Glutamatergic neuron (in vitro differentiated cells): ENCODE results near the gene DOK1. TPM values are rescaled to one million over a fixed set of nuclear protein-coding genes. Genes with fewer than 3 reads are reported as not detected.

Experiments
- DNase-seq: peaks from one replicate; pipeline ENCODE4 v3.0.0; 2022
- H3K27ac Mint-ChIP-seq: one replicate; pipeline ENCODE4 v1.8.0; 2020; ENCODE audit warnings: mild to moderate bottlenecking, mixed read lengths, inconsistent platforms; ENCODE audit not compliant: unreplicated experiment
- H3K27me3 Mint-ChIP-seq: one replicate; pipeline ENCODE4 v1.8.0; 2020; ENCODE audit warnings: mild to moderate bottlenecking, moderate library complexity, mixed read lengths, inconsistent platforms; ENCODE audit not compliant: unreplicated experiment
- H3K36me3 Mint-ChIP-seq: one replicate; pipeline ENCODE4 v1.8.0; 2020; ENCODE audit warnings: mild to moderate bottlenecking, mixed read lengths, inconsistent platforms; ENCODE audit not compliant: unreplicated experiment
- H3K4me1 Mint-ChIP-seq: one replicate; pipeline ENCODE4 v1.8.0; 2020; ENCODE audit warnings: mild to moderate bottlenecking, low read depth, mixed read lengths, inconsistent platforms; ENCODE audit not compliant: unreplicated experiment
- H3K4me3 Mint-ChIP-seq: one replicate; pipeline ENCODE4 v1.8.0; 2020; ENCODE audit warnings: mild to moderate bottlenecking, mixed read lengths, inconsistent platforms; ENCODE audit not compliant: unreplicated experiment
- H3K9me3 Mint-ChIP-seq: one replicate; pipeline ENCODE4 v1.8.0; 2020; ENCODE audit warnings: mild to moderate bottlenecking, moderate library complexity, mixed read lengths, inconsistent platforms; ENCODE audit not compliant: unreplicated experiment
- total RNA-seq: library from RNA; stranded (reverse); fragmentation: NEBNext Ultra II Directional; extraction: Animal tissue kit (Norgen Biotek cat#: 25700); gene quantifications from one replicate; pipeline ENCODE4 v1.2.1, GENCODE V29; 2021; ENCODE audit not compliant: unreplicated experiment
- TF ChIP-seq, protein P1 (sequence below): fragments of 200-600 bp; sonication (generic); IDR thresholded peaks from one replicate; pipeline ENCODE4 v1.5.0; 2021; ENCODE audit not compliant: partially characterized antibody, unreplicated experiment

Gene DOK1
- total RNA-seq, 1 donor from 2014 or later, result 14.0 TPM

DNA sequence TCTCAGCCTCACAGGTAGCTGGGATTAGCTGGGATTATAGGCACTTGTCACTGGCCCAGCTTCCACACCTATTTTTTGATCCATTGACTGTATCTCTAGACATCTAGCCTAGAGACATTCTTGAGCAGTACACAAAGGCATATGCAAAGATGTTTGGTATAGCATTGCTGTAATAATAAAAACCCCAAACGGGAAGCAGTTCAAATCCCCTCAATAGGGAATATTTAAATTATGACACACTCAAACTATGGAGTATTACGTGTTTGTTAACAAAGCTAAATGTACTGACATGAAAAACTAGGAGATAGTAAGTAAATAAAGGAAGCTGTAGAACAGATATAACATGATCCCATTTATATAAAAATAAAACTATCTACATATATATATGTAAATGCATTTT lies 27.7 kb downstream of the DOK1 start:
- DNase-seq, result no peak
- peaks cover 2% of the 10 kb centered on the region for H3K9me3 Mint-ChIP-seq
- H3K36me3 Mint-ChIP-seq, result no peaks in the 10 kb centered on the region
- H3K27me3 Mint-ChIP-seq, result peaks cover 3% of the 10 kb centered on the region
- H3K4me1 Mint-ChIP-seq, result no peaks in the 10 kb centered on the region
- TF ChIP-seq, protein P1, sequence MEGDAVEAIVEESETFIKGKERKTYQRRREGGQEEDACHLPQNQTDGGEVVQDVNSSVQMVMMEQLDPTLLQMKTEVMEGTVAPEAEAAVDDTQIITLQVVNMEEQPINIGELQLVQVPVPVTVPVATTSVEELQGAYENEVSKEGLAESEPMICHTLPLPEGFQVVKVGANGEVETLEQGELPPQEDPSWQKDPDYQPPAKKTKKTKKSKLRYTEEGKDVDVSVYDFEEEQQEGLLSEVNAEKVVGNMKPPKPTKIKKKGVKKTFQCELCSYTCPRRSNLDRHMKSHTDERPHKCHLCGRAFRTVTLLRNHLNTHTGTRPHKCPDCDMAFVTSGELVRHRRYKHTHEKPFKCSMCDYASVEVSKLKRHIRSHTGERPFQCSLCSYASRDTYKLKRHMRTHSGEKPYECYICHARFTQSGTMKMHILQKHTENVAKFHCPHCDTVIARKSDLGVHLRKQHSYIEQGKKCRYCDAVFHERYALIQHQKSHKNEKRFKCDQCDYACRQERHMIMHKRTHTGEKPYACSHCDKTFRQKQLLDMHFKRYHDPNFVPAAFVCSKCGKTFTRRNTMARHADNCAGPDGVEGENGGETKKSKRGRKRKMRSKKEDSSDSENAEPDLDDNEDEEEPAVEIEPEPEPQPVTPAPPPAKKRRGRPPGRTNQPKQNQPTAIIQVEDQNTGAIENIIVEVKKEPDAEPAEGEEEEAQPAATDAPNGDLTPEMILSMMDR, result no peak
- H3K27ac Mint-ChIP-seq, result no peak overlapping the region
- H3K4me3 Mint-ChIP-seq, result no peak overlapping the region

DNA sequence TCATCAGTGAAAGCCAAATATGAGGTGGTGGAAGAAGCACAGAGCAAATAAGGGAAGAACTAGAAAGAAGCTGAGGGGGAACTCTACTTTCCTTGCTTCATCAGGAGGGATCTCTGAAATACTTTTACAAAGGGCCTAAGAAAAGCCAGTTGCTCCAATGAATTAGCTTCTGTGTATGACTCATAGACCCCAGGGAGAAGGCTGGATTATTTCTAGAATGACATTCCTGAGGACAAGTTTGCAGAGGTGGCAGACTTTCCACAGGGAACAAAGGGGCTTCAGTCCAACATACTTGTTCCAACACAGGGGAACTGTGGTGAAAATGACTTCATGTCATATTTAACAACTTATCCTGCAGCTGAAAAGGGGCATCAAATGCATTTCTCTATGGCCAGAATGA lies 29.0 kb downstream of the DOK1 start:
- Mint-ChIP-seq H3K4me3 (no peak overlapping the region), H3K27me3 (peaks cover 3% of the 10 kb centered on the region), H3K27ac (no peak overlapping the region), H3K4me1 (no peaks in the 10 kb centered on the region), H3K36me3 (no peaks in the 10 kb centered on the region), H3K9me3 (no peaks in the 10 kb centered on the region)
- TF ChIP-seq, protein P1, result no peak
- DNase-seq, result no peak

DNA sequence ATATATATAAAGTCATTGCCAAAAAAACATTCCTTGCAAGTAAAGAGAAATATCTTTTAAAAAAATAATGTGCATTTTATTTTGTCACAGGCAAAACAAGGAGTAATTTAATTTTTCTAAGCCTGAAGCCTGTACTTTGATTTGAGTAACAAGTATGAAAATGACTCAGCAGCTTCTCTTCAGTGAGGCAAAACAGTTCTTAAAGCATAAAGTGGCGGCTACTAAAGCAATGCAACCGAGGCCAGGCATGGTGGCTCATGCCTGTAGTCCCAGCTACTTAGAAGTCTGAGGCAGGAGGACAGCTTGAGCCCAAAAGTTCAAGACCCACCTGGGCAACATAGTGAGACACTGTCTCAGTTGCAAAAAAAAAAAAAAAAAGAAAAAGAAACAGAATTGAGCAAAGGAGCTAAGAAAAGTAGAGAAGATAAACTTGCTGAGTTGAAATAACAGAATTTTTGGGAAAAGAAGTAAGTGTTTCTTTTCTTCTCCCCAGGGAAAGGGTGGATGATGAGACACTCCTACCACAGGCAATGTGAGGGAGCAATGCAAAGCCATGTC lies 29.6 kb downstream of the DOK1 start:
- TF ChIP-seq, protein P1, result no peak
- Mint-ChIP-seq H3K36me3 (no peaks in the 10 kb centered on the region), H3K4me1 (no peaks in the 10 kb centered on the region), H3K27me3 (peaks cover 3% of the 10 kb centered on the region), H3K27ac (no peak overlapping the region), H3K4me3 (no peak overlapping the region), H3K9me3 (no peaks in the 10 kb centered on the region)
- no peak for DNase-seq

DNA sequence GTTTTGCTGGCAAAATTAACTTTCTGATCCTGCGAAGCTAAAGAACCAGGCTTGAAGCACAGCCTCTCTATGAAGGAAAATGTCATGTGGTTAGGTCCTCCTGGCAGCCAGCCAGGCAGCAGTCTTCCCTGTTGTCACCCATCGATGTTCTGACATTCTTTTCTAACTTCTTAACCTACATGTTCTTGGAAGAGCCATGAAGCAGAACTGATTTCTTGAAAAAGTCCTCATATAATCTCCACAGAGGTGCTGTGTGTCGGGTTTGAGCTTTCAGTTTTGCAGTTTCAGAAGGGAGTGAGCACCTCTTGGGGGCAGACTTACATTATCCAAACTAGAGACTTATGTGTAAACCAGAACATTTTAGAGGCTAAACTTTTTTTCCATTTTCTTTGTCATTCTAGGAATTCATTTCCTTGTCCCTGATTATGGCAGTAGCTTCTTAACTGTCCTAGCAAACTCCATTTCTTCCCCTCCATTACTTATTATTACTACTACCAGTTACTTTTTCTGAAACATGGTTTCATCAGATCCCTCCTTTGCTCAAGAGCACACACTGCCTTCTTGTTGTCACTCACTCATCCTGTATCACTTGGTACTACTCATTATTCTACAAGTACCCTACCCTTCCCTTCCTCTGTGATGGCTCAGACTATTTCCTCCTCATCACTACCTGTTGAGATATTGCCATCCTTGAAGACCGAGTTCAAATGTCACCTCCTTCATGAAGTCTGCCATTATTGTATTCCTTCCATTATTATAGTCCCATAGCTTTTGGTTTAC lies 31.1 kb downstream of the DOK1 start:
- H3K4me1 Mint-ChIP-seq, result peaks cover 5% of the 10 kb centered on the region
- TF ChIP-seq, protein P1, result no peak
- no peak overlapping the region for H3K4me3 Mint-ChIP-seq
- H3K36me3 Mint-ChIP-seq, result no peaks in the 10 kb centered on the region
- no peak overlapping the region for H3K27ac Mint-ChIP-seq
- H3K9me3 Mint-ChIP-seq, result no peaks in the 10 kb centered on the region
- peaks cover 3% of the 10 kb centered on the region for H3K27me3 Mint-ChIP-seq
- no peak for DNase-seq

DNA sequence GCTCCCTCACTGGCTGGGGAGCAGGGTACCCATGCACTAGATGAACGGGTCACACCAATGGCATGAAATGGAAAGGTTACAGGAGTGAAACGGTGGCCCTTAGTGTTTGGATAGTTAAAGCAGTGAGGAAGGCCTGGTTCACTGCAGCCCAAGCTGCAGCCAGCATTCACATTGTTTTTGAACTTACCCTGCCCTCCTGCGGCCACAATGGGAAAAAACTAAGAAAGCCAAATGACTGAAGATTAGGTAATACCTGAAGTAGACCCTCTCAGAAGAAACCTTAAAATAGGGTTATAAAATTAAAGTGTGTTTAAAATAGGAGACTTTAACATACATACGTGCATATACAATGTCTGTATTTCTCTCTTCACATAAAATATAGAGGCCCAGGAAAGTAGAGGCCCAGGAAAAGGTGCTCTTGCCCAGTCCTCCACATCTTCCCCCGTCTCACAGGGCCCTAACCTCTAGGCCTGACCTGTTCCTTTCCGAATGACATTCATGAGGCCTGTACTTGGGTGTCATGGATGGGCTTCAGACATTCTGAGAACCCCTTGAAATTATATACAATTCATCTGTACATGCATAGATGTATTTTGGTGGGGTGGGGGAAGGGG lies 33.3 kb downstream of the DOK1 start:
- Mint-ChIP-seq H3K4me1 (peaks cover 12% of the 10 kb centered on the region), H3K27ac (no peak overlapping the region), H3K4me3 (no peak overlapping the region), H3K36me3 (no peaks in the 10 kb centered on the region), H3K9me3 (no peaks in the 10 kb centered on the region), H3K27me3 (peaks cover 3% of the 10 kb centered on the region)
- TF ChIP-seq, protein P1, result peak; percentile 57
- DNase-seq, result peak; percentile 68
